Spleen (tissue), 7 donors: ENCODE results near the gene SEC22A.
"Not testable (repeated sequence)": the region's sequence is repeated elsewhere in the genome, so short reads cannot be mapped to it uniquely, and the experiment has no call there.

Experiments used
- POLR2AphosphoS5 ChIP-seq, 3 donors: sonication (generic); formaldehyde crosslinking; IDR thresholded peaks; one replicate each; pipeline ENCODE4 v1.5.1; 2017; ENCODE audit warnings: antibody characterized with exemption in 3 of 3
- TF ChIP-seq, protein P1 (sequence below), 11 experiments: fragments of 200-600 bp in 7 of 11; fragments of 450-650 bp in 4 of 11; sonication (generic) in 4 of 11; IDR thresholded peaks in 8 of 11; conservative IDR thresholded peaks in 3 of 11; 1 replicate in 7 of 11; 2 replicates in 4 of 11; pipeline versions ENCODE4 v1.4.0 to v1.8.0; 2016 to 2021; ENCODE audit warnings: antibody characterized with exemption in 11 of 11, inconsistent platforms in 4 of 11, mild to moderate bottlenecking in 1 of 11
- donor health status: DM: no; HTN: no; CAD: no; lungs with moderate emphysema.
- donor health status: DM: no; HTN: no; CAD: no.
- donor health status: DM: no; HTN: no; CAD: no.

DNA sequence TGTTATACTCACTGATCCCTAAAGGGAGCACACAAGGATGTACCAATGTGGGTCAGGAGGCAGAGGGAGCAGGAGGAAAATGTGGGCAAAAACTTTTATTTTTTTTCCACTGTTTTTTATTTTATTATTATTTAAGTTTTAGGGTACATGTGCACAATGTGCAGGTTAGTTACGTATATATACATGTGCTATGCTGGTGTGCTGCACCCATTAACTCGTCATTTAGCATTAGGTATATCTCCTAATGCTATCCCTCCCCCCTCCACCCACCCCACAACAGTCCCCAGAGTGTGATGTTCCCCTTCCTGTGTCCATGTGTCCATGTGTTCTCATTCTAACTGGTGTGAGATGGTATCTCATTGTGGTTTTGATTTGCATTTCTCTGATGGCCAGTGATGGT, 37.4 kb downstream of the SEC22A start:
- not testable (repeated sequence) for TF ChIP-seq POLR2AphosphoS5 (IDR thresholded peaks at IDR 0.05)
- TF ChIP-seq, protein P1, sequence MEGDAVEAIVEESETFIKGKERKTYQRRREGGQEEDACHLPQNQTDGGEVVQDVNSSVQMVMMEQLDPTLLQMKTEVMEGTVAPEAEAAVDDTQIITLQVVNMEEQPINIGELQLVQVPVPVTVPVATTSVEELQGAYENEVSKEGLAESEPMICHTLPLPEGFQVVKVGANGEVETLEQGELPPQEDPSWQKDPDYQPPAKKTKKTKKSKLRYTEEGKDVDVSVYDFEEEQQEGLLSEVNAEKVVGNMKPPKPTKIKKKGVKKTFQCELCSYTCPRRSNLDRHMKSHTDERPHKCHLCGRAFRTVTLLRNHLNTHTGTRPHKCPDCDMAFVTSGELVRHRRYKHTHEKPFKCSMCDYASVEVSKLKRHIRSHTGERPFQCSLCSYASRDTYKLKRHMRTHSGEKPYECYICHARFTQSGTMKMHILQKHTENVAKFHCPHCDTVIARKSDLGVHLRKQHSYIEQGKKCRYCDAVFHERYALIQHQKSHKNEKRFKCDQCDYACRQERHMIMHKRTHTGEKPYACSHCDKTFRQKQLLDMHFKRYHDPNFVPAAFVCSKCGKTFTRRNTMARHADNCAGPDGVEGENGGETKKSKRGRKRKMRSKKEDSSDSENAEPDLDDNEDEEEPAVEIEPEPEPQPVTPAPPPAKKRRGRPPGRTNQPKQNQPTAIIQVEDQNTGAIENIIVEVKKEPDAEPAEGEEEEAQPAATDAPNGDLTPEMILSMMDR (IDR thresholded peaks at IDR 0.05 in 8 of 11, conservative IDR thresholded peaks at IDR 0.05 in 3 of 11): not testable (repeated sequence)
